ENCODE measurements around the gene USP25.

Gene USP25, protein sequence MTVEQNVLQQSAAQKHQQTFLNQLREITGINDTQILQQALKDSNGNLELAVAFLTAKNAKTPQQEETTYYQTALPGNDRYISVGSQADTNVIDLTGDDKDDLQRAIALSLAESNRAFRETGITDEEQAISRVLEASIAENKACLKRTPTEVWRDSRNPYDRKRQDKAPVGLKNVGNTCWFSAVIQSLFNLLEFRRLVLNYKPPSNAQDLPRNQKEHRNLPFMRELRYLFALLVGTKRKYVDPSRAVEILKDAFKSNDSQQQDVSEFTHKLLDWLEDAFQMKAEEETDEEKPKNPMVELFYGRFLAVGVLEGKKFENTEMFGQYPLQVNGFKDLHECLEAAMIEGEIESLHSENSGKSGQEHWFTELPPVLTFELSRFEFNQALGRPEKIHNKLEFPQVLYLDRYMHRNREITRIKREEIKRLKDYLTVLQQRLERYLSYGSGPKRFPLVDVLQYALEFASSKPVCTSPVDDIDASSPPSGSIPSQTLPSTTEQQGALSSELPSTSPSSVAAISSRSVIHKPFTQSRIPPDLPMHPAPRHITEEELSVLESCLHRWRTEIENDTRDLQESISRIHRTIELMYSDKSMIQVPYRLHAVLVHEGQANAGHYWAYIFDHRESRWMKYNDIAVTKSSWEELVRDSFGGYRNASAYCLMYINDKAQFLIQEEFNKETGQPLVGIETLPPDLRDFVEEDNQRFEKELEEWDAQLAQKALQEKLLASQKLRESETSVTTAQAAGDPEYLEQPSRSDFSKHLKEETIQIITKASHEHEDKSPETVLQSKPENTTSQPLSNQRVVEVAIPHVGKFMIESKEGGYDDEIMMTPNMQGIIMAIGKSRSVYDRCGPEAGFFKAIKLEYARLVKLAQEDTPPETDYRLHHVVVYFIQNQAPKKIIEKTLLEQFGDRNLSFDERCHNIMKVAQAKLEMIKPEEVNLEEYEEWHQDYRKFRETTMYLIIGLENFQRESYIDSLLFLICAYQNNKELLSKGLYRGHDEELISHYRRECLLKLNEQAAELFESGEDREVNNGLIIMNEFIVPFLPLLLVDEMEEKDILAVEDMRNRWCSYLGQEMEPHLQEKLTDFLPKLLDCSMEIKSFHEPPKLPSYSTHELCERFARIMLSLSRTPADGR

DNA sequence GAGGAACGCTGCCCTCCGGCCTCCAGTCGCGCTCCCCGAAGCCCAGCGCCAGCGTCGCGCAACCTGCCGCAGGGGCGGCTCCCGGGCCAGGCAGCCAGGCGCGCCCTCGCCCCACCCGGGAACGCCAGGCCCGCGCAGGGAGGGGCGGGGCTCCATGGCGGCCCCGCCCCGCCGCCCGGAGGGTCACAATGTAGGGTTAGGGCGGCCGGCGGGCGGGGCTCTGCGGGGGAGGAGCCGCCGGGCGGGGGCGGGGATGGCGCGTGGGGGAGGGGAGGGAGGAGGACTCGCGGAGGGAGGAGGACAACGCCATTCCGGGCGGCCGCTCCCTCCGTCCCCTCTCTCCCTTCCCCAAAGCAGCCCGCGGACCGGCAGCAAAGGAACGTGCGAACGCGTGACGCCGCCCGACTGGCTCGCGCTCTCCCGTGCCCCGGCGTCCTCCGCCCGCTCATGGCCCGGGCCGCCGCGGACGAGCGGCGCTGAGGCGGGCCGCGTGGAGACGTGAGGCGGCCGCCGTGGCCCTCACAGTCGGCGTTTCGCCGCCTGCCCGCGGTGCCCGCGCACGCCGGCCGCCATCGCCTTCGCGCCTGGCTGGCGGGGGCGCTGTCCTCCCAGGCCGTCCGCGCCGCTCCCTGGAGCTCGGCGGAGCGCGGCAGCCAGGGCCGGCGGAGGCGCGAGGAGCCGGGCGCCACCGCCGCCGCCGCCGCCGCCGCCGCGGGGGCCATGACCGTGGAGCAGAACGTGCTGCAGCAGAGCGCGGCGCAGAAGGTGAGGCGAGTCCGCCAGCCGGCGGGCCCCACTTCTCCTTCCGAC lies at the start of gene USP25:
USP25 (plus strand) TSS at position 309 of the 810 bp plus-strand sequence; CDS start at position 721, 412 bp downstream.
- peak; percentile 79 for DNase-seq

DNA sequence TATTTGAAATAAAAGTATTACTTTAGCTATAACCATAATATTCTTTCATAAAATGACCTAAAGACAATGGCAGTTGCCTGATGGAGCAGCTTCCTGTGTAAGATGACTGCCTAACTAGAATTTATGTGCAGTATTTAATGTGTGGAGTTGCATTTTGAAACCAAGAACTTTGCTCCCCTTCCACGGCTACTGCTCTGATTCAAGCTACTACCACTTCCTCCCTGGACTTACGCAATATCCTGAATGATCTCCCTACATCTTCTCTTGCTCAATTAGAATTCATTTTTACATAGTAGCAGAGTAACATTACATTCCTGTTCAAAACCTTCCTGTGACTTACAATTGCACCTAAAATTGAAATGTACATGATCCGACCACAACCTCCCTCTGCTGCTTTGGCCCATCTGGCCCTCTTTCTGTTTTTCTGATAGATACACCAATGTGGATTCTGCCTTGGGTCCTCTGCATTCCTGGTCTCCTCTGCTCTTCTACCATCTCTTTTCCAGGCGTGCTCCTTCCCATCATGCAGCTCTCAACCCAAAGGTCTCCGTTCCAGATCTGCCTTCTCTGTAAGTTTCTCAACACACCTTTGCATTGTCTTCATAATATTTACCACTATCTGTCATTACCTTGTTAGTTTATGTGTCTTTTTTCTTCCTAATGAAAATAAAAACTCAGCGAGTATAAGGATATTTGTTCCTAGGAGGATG lies 47.4 kb upstream of the USP25 start:
- DNase-seq = no peak

DNA sequence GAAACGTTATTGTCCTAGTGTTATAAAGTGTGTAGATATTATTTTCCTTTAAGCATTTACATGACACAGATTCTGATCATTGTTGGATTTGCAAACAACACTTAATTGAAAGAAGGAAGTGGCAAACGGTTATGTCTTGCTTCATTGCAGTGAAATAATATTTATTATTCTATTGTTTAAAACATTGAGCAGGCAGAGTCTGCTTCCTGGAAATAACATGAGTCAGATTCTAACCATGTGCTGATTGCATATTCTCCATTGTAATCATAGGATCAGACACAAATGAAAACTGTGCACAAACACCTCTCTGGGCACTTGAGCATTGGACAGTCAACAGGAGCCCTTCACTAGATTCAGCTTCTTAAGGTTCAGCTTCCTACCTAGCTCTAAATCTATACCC lies 46.8 kb upstream of the USP25 start:
- DNase-seq = no peak

- no peak for DNase-seq
These were observed 43.3 kb upstream of the USP25 start for GRCh38 chr21:15686506-15686905.

DNA sequence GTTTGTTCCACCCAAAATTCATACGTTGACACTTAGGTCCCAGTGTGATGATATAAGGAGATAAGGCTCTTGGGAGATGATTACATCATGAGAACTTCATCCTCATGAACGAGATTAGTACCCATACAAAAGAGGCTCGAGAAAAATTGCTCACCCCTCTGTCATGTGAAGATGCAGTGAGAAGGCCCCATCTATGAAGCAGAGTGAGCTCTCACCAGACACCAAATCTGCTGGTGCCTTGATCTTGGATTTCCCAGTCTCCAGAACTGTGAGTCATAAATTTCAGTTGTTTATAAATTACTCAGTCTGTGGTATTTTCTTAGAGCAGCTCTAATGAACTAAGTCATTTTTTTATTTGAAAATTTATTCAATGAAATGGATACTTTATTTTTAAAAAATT lies 42.6 kb upstream of the USP25 start:
- DNase-seq = no peak

DNA sequence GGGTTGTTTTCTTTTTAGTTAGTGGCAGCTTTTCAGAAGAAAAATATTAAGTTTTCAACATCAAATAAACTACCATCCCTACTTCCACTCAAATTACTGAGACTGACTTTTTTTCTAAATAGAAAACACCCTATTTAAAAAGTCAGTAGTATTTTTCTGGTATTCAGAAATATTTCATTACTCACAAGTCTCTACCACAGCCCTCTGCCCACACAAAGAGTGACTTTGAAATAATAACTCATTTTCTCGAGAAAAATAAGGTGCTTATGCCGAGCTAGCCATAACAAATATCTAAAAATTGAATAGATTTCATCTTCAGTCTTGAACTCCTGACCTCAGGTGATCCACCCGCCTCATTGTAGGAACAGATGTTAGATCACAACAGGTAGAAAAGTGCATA lies 41.8 kb upstream of the USP25 start:
- DNase-seq = no peak

- no peak for DNase-seq
These were observed 41.0 kb upstream of the USP25 start for GRCh38 chr21:15688809-15689208.

GRCh38 chr21:15692711-15693110 lies 37.1 kb upstream of the USP25 start:
- no peak for DNase-seq

DNA sequence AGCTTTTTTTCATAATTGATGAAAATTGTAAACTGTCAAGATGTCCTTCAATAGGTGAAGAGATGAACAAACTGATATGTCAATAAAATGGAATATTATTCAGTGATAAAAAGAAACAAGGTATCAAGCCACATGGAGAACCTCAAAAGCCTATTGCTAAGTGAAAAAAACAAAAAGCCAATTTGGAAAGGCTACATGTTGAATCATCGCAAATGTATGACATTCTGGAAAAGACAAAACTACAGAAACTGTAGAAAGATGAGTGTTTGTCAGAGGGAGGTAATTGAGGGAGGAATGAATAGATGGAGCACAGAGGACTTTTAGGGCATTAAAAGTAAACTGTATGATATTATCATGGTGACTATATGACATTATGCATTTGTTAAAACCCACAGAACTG lies 34.5 kb upstream of the USP25 start:
- no peak for DNase-seq

GRCh38 chr21:15701830-15702229 lies 28.0 kb upstream of the USP25 start:
- no peak for DNase-seq

DNA sequence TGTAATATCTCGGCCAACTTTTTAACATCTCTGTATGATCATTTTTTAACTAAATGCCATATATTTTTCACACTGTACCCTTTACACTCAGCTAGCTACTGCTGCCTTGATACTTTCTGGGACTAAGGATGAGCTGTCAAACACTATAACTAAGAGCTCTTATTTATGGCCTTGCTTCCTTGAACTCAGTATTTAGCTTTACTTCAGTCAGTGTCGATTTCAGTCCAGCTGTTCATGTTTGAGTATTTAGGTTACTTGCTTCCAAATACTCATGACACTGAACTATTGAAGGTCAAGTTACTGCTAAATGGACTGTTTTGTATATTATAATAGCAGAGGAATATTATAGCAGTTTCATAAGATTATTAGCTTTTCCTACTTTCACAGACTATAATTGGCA lies 25.9 kb upstream of the USP25 start:
- DNase-seq = no peak

DNA sequence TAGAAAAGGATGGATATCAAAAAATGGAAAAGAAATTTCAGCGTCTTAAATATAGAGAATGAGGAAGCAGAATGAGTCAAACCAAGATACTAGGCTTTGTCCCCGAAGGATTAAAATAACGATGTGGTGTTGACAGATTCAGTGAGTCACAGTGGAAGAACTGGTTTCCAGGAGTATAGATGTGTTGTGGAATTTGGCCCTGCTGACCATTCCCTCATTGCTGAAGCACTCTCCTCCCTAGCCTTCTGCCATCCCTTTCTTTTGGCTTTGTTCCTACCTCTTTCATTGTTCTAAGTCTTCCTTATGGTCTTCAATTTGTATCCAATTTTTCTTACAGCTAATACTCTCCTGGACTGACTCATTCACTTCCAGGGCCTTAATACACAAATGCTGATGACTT lies 23.1 kb upstream of the USP25 start:
- DNase-seq = no peak

- no peak for DNase-seq
These were observed 16.4 kb upstream of the USP25 start for GRCh38 chr21:15713412-15713811.

- DNase-seq = no peak
These were observed 11.1 kb upstream of the USP25 start for GRCh38 chr21:15718711-15719110.

- no peak for DNase-seq
These were observed 9.8 kb upstream of the USP25 start for GRCh38 chr21:15719976-15720375.

- DNase-seq = no peak
These were observed 7.0 kb upstream of the USP25 start for GRCh38 chr21:15722591-15723324.

DNA sequence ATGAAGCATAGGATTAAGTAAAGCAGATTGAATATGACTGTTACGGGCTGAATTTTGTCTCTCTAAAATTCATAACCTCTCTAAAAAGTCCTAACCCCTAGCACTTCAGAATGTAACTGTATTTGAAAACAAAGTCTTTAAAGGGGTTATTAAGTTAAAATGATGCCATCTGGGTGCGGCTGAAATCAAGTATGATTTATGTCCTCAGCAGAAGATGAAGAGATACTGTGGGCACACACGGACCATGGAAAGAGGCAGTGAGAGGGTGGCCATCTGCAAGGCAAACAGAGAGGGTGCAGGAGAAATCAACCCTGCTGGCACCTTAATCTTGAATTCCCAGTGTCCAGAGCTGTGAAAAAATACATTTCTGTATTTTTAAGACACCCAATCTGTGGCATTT lies 3.8 kb upstream of the USP25 start:
- DNase-seq = no peak

- DNase-seq = no peak
These were observed 1.7 kb upstream of the USP25 start for GRCh38 chr21:15728046-15728445.

DNA sequence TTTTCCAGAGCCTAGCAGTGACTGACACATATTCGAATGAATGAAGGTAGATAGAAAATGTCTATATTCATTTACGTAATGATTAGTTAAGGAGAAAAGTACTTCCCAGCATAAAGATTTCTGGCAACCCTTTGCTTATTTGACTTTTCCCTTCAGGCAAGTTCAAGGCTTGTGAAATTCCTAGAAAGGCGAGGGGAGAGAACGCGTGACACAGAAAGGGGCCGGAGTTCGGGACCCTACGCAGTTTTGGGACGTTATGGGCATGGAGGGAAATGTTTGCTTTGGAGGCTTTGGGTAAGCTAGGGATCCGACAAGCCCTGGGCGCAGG lies 472 bp upstream of the USP25 start:
- no peak for DNase-seq

DNA sequence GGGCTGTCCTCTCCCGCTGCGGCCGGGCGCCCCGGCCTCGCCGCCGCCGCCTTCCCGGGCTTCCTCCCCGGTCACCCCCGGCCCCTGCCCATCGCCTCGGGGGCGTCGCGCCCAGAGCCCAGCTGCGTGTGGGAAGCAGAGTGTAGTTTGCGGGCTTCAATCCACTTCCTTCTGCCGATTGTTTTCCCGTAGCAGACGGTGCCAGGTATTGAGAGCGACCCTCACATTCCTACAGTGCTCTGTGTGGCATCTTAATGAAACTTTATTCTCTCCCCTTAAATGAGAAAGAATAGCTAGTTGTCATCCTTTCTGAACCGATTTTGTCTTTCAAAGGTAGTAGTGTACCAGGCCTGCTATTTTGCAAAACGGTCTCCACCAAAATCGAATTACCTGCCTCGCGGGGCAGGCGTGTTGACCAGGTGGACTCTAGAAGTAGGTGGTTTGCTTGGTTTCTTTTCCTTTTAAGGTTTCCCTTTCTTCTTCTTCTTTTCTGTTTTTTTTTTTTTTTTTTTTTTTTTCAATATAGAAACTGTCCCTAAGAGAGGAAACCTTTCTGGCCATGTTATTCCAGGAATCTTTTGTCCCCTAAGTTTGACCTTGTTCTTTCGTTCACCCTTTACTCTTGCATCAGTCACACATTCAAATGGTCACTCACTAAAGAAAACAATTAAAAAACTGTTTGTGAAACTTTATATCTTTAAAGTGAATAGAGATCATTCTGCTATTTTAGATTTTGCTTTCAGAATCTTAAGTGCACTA lies 881 bp downstream of the USP25 start:
- DNase-seq = no peak

- DNase-seq = no peak
These were observed 1.4 kb downstream of the USP25 start for GRCh38 chr21:15731243-15731613.
